Ishikawa (cell line): Measurements from ENCODE around the gene RTL5.

ENCODE experiments used
- EP300 ChIP-seq: IDR thresholded peaks from 2 replicates; pipeline ENCODE4 v1.6.1; 2012; ENCODE audit warnings: borderline replicate concordance
- FOXM1 ChIP-seq: IDR thresholded peaks from 2 replicates; pipeline ENCODE4 v1.6.1; 2012; ENCODE audit warnings: low read depth, borderline replicate concordance
- RAD21 ChIP-seq: IDR thresholded peaks from 2 replicates; pipeline ENCODE4 v1.6.1; 2012; ENCODE audit warnings: low read depth
- TAF1 ChIP-seq: IDR thresholded peaks from 2 replicates; pipeline ENCODE4 v1.6.1; 2012; ENCODE audit warnings: low read depth, mild to moderate bottlenecking
- TEAD4 ChIP-seq: IDR thresholded peaks from 2 replicates; pipeline ENCODE4 v1.6.1; 2012
- YY1 ChIP-seq: IDR thresholded peaks from 2 replicates; pipeline ENCODE4 v1.6.1; 2012; ENCODE audit warnings: low read depth
- ZBTB7A ChIP-seq: IDR thresholded peaks from 2 replicates; pipeline ENCODE4 v1.6.1; 2012; ENCODE audit warnings: low read depth
- TF ChIP-seq, protein P1 (sequence below): IDR thresholded peaks from 2 replicates; pipeline ENCODE4 v1.6.1; 2012
- TF ChIP-seq, protein P2 (sequence below): IDR thresholded peaks from 2 replicates; pipeline ENCODE4 v1.6.1; 2012; ENCODE audit warnings: low read depth, mild to moderate bottlenecking
- TF ChIP-seq, protein P3 (sequence below): IDR thresholded peaks from 2 replicates; pipeline ENCODE4 v1.6.1; 2012

DNA sequence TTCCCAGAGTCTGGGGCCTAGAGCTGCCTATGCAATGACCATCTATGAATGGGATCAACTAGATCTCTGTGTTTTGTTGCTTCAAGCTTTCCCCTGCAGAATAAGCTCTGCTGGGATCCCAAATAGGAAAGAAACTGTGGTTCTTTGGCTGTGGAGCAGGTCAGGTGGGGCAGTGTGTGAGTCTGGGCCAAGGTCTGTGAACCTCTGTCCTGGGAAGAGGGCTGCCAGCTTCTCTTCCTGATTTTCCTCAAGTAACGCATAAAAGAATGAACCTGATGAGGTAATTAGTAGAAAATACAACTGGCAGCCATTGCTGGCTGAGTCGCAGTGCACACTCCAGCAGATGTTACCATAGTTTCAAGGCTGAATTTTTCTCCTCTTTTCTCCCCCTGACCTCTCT lies 45.3 kb upstream of the RTL5 start:
- no peak for TF ChIP-seq ZBTB7A
- TF ChIP-seq, protein P1, sequence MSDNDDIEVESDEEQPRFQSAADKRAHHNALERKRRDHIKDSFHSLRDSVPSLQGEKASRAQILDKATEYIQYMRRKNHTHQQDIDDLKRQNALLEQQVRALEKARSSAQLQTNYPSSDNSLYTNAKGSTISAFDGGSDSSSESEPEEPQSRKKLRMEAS: no peak
- TF ChIP-seq, protein P2, sequence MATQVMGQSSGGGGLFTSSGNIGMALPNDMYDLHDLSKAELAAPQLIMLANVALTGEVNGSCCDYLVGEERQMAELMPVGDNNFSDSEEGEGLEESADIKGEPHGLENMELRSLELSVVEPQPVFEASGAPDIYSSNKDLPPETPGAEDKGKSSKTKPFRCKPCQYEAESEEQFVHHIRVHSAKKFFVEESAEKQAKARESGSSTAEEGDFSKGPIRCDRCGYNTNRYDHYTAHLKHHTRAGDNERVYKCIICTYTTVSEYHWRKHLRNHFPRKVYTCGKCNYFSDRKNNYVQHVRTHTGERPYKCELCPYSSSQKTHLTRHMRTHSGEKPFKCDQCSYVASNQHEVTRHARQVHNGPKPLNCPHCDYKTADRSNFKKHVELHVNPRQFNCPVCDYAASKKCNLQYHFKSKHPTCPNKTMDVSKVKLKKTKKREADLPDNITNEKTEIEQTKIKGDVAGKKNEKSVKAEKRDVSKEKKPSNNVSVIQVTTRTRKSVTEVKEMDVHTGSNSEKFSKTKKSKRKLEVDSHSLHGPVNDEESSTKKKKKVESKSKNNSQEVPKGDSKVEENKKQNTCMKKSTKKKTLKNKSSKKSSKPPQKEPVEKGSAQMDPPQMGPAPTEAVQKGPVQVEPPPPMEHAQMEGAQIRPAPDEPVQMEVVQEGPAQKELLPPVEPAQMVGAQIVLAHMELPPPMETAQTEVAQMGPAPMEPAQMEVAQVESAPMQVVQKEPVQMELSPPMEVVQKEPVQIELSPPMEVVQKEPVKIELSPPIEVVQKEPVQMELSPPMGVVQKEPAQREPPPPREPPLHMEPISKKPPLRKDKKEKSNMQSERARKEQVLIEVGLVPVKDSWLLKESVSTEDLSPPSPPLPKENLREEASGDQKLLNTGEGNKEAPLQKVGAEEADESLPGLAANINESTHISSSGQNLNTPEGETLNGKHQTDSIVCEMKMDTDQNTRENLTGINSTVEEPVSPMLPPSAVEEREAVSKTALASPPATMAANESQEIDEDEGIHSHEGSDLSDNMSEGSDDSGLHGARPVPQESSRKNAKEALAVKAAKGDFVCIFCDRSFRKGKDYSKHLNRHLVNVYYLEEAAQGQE: no peak
- no peak for TF ChIP-seq RAD21
- TF ChIP-seq, protein P3, sequence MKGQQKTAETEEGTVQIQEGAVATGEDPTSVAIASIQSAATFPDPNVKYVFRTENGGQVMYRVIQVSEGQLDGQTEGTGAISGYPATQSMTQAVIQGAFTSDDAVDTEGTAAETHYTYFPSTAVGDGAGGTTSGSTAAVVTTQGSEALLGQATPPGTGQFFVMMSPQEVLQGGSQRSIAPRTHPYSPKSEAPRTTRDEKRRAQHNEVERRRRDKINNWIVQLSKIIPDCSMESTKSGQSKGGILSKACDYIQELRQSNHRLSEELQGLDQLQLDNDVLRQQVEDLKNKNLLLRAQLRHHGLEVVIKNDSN: no peak
- TF ChIP-seq TAF1: no peak
- TF ChIP-seq TEAD4: no peak
- TF ChIP-seq FOXM1: no peak
- no peak for TF ChIP-seq EP300
- no peak for TF ChIP-seq YY1
